WTC11 (cell line): Measurements from ENCODE around the gene IKZF2. TPM values are rescaled to one million over a fixed set of nuclear protein-coding genes. Genes with fewer than 3 reads are reported as not detected.

Experiments used
- ATAC-seq: fragments of 200-7000 bp; cut with Tn5 transposase; 2 replicates; pipeline ENCODE4 v1.10.0; 2021; ENCODE audit warnings: mild to moderate bottlenecking, moderate library complexity
- CTCF ChIA-PET: fragments of 300-600 bp; sonication (Branson Sonifier 250); formaldehyde crosslinking; loops from one replicate; lab custom pipeline; 2021; ENCODE audit warnings: antibody characterized with exemption; lab: Charles Lee
- POLR2A ChIA-PET: fragments of 350-600 bp; sonication (Branson Sonifier 250); formaldehyde crosslinking; loops from one replicate; lab custom pipeline; 2021; ENCODE audit warnings: antibody characterized with exemption; lab: Charles Lee
- DNase-seq: peaks from one replicate; pipeline ENCODE4 v3.0.0; 2021; ENCODE audit warnings: low spot score
- H3K27ac Mint-ChIP-seq: 2 replicates; pipeline ENCODE4 v1.8.0; 2021; ENCODE audit warnings: mixed read lengths
- H3K27me3 Mint-ChIP-seq: 2 replicates; pipeline ENCODE4 v1.8.0; 2021; ENCODE audit warnings: low read depth, mild to moderate bottlenecking, moderate library complexity, mixed read lengths
- H3K36me3 Mint-ChIP-seq: 2 replicates; pipeline ENCODE4 v1.8.0; 2021; ENCODE audit warnings: mixed read lengths
- H3K4me1 Mint-ChIP-seq: 2 replicates; pipeline ENCODE4 v1.8.0; 2022; ENCODE audit warnings: mixed read lengths
- H3K4me3 Mint-ChIP-seq: 2 replicates; pipeline ENCODE4 v1.8.0; 2021; ENCODE audit warnings: mild to moderate bottlenecking, moderate library complexity, mixed read lengths
- H3K9me3 Mint-ChIP-seq: 2 replicates; pipeline ENCODE4 v1.8.0; 2021; ENCODE audit warnings: mixed read lengths
- CREM ChIP-seq: sonication (generic); formaldehyde crosslinking; IDR thresholded peaks from 2 replicates; pipeline ENCODE4 v1.8.1; 2022; ENCODE audit warnings: mild to moderate bottlenecking, missing genetic modification reagents, moderate library complexity
- ELF4 ChIP-seq: sonication (generic); formaldehyde crosslinking; IDR thresholded peaks from 2 replicates; pipeline ENCODE4 v1.8.1; 2022; ENCODE audit warnings: low read depth, mild to moderate bottlenecking, moderate library complexity, missing genetic modification reagents
- EMX1 ChIP-seq: fragments of 250-450 bp; sonication (Bioruptor Pico); IDR thresholded peaks from 2 replicates; pipeline ENCODE4 v1.8.0; 2021; ENCODE audit warnings: mild to moderate bottlenecking
- GRHL2 ChIP-seq: fragments of 250-450 bp; sonication (Bioruptor Pico); IDR thresholded peaks from 2 replicates; pipeline ENCODE4 v1.8.0; 2022; ENCODE audit warnings: mild to moderate bottlenecking, moderate library complexity; ENCODE audit not compliant: insufficient replicate concordance, severe bottlenecking
- JUN ChIP-seq: sonication (generic); formaldehyde crosslinking; IDR thresholded peaks from 2 replicates; pipeline ENCODE4 v1.8.0; 2023; ENCODE audit warnings: mild to moderate bottlenecking, missing genetic modification reagents
- MXD4 ChIP-seq: fragments of 250-450 bp; sonication (Bioruptor Pico); IDR thresholded peaks from 2 replicates; pipeline ENCODE4 v1.8.0; 2021; ENCODE audit warnings: mild to moderate bottlenecking, moderate library complexity, borderline replicate concordance
- NFATC4 ChIP-seq: fragments of 250-450 bp; sonication (Bioruptor Pico); IDR thresholded peaks from 2 replicates; pipeline ENCODE4 v1.9.0; 2021; ENCODE audit warnings: mild to moderate bottlenecking
- NR3C1 ChIP-seq: sonication (generic); formaldehyde crosslinking; conservative IDR thresholded peaks from 2 replicates; pipeline ENCODE4 v1.8.1; 2023; ENCODE audit warnings: low read depth, mild to moderate bottlenecking, missing genetic modification reagents
- TP53 ChIP-seq: sonication (generic); formaldehyde crosslinking; IDR thresholded peaks from 2 replicates; pipeline ENCODE4 v1.8.1; 2023; ENCODE audit warnings: mild to moderate bottlenecking, missing genetic modification reagents
- ZBTB21 ChIP-seq: sonication (generic); formaldehyde crosslinking; IDR thresholded peaks from 2 replicates; pipeline ENCODE4 v1.8.1; 2023; ENCODE audit warnings: mild to moderate bottlenecking, missing genetic modification reagents, borderline replicate concordance
- total RNA-seq: library from RNA; stranded (reverse); gene quantifications from 3 replicates; pipeline ENCODE4 v1.2.3, GENCODE V29; 2021
- TF ChIP-seq, protein P1 (sequence below): sonication (generic); formaldehyde crosslinking; IDR thresholded peaks from 2 replicates; pipeline ENCODE4 v1.8.0; 2023; ENCODE audit warnings: missing genetic modification reagents
- TF ChIP-seq, protein P2 (sequence below): fragments of 250-450 bp; sonication (Bioruptor Pico); IDR thresholded peaks from 2 replicates; pipeline ENCODE4 v1.9.0; 2021; ENCODE audit warnings: mild to moderate bottlenecking
- TF ChIP-seq, protein P3 (sequence below): fragments of 250-450 bp; sonication (Bioruptor Pico); IDR thresholded peaks from 2 replicates; pipeline ENCODE4 v1.9.0; 2021; ENCODE audit warnings: mild to moderate bottlenecking
- TF ChIP-seq, protein P4 (sequence below): fragments of 250-450 bp; sonication (Bioruptor Pico); IDR thresholded peaks from 2 replicates; pipeline ENCODE4 v1.9.0; 2021; ENCODE audit warnings: moderate library complexity, mild to moderate bottlenecking, inconsistent platforms, borderline replicate concordance
- TF ChIP-seq, protein P5 (sequence below): sonication (generic); formaldehyde crosslinking; IDR thresholded peaks from 2 replicates; pipeline ENCODE4 v1.8.1; 2023; ENCODE audit warnings: mild to moderate bottlenecking, missing genetic modification reagents, moderate library complexity
- TF ChIP-seq, protein P6 (sequence below): sonication (generic); formaldehyde crosslinking; IDR thresholded peaks from 2 replicates; pipeline ENCODE4 v1.8.0; 2023; ENCODE audit warnings: missing genetic modification reagents, mild to moderate bottlenecking, borderline replicate concordance
- TF ChIP-seq, protein P7 (sequence below): sonication (generic); formaldehyde crosslinking; IDR thresholded peaks from 2 replicates; pipeline ENCODE4 v1.8.0; 2022; ENCODE audit warnings: missing genetic modification reagents
- TF ChIP-seq, protein P8 (sequence below): sonication (generic); formaldehyde crosslinking; IDR thresholded peaks from 2 replicates; pipeline ENCODE4 v1.8.1; 2022; ENCODE audit warnings: low read depth, mild to moderate bottlenecking, moderate library complexity, missing genetic modification reagents, borderline replicate concordance

The IKZF2 gene
- total RNA-seq, 1 experiment from 2014 or later, result 4.2 TPM

DNA sequence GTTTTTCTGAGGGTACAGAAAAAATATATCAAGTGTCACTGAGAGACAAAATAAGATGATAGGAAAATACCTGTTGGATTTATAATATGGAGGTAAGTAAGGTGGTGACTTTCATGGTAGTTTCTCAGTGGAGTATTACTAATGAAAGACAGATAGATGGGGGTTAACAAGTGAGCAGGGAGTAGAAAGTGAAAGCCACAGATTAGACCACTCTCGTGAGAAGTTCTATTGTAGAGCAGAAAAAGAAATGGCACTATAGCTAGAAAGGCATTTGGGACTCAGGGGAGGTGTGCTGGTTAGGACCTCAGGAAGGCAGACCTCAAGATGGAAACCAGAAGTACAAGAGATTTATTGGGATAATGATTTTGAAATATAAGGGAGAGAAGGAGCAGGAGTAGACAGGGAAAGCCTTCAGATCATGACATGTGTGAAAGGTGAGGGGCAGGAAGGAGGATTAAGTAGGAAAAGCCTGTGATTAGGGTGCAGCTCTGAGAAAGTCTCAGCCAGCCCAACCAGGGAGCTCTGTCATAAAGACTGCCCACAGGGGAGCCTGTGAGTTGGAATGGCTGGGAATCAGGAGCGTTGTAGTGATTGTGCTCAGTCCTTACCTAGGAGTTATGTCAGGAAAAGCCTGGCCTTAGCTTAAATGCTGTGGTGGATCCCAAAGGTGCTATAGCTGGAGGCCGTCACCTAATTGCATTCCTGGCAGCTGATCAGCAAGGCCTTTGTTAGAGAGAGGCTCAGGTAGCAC, 198.1 kb downstream of the IKZF2 start:
- ChIA-PET CTCF (no interaction called here), POLR2A (no interaction called here)
- no peak overlapping the region for H3K4me3 Mint-ChIP-seq
- H3K4me1 Mint-ChIP-seq, result peaks cover 18% of the 10 kb centered on the region
- H3K36me3 Mint-ChIP-seq, result no peaks in the 10 kb centered on the region
- TF ChIP-seq, protein P1, sequence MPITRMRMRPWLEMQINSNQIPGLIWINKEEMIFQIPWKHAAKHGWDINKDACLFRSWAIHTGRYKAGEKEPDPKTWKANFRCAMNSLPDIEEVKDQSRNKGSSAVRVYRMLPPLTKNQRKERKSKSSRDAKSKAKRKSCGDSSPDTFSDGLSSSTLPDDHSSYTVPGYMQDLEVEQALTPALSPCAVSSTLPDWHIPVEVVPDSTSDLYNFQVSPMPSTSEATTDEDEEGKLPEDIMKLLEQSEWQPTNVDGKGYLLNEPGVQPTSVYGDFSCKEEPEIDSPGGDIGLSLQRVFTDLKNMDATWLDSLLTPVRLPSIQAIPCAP (CRISPR knock-in tag), result no peak
- TF ChIP-seq, protein P2, sequence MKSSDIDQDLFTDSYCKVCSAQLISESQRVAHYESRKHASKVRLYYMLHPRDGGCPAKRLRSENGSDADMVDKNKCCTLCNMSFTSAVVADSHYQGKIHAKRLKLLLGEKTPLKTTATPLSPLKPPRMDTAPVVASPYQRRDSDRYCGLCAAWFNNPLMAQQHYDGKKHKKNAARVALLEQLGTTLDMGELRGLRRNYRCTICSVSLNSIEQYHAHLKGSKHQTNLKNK (CRISPR knock-in tag), result no peak
- TF ChIP-seq, protein P3, sequence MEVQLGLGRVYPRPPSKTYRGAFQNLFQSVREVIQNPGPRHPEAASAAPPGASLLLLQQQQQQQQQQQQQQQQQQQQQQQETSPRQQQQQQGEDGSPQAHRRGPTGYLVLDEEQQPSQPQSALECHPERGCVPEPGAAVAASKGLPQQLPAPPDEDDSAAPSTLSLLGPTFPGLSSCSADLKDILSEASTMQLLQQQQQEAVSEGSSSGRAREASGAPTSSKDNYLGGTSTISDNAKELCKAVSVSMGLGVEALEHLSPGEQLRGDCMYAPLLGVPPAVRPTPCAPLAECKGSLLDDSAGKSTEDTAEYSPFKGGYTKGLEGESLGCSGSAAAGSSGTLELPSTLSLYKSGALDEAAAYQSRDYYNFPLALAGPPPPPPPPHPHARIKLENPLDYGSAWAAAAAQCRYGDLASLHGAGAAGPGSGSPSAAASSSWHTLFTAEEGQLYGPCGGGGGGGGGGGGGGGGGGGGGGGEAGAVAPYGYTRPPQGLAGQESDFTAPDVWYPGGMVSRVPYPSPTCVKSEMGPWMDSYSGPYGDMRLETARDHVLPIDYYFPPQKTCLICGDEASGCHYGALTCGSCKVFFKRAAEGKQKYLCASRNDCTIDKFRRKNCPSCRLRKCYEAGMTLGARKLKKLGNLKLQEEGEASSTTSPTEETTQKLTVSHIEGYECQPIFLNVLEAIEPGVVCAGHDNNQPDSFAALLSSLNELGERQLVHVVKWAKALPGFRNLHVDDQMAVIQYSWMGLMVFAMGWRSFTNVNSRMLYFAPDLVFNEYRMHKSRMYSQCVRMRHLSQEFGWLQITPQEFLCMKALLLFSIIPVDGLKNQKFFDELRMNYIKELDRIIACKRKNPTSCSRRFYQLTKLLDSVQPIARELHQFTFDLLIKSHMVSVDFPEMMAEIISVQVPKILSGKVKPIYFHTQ, result no peak
- no peak for TF ChIP-seq MXD4 (CRISPR knock-in tag)
- no peak for TF ChIP-seq NR3C1
- TF ChIP-seq NFATC4 (CRISPR knock-in tag), result no peak
- TF ChIP-seq GRHL2 (CRISPR knock-in tag), result no peak
- TF ChIP-seq ELF4 (CRISPR knock-in tag), result no peak
- no peak for DNase-seq
- no peaks in the 10 kb centered on the region for H3K27me3 Mint-ChIP-seq
- H3K27ac Mint-ChIP-seq, result peak overlapping the region; percentile 51
- peaks cover 8% of the 10 kb centered on the region for H3K9me3 Mint-ChIP-seq
- ATAC-seq, result peak; percentile 36; the same call in 1 of the 2 replicates

DNA sequence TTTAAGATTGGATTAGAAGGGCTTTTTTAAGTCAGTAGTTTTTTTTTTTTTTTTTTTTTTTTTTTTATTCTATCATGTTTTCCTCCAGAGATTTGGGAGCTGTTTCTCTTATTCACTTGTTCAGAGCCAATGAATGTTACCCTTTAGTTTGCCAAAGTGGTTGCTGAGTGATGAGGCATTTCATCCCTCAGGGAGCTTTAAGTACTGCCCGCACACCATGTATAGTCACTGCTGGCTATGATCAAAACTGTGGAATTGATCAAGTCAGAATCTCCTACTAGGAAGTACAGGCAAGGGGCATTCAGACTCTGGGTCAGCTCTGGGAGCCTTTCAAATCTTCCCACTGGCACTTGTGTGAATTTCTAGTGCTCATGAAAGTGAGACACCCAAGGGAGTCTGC, 201.6 kb downstream of the IKZF2 start:
- H3K27me3 Mint-ChIP-seq, result no peaks in the 10 kb centered on the region
- no peak overlapping the region for H3K27ac Mint-ChIP-seq
- H3K36me3 Mint-ChIP-seq, result no peaks in the 10 kb centered on the region
- no peak overlapping the region for H3K4me3 Mint-ChIP-seq
- DNase-seq (no peak), ATAC-seq (no peak)
- POLR2A ChIA-PET, result no interaction called here
- peaks cover 27% of the 10 kb centered on the region for H3K4me1 Mint-ChIP-seq
- CTCF ChIA-PET, result no interaction called here
- peaks cover 7% of the 10 kb centered on the region for H3K9me3 Mint-ChIP-seq
- TF ChIP-seq, protein P4, sequence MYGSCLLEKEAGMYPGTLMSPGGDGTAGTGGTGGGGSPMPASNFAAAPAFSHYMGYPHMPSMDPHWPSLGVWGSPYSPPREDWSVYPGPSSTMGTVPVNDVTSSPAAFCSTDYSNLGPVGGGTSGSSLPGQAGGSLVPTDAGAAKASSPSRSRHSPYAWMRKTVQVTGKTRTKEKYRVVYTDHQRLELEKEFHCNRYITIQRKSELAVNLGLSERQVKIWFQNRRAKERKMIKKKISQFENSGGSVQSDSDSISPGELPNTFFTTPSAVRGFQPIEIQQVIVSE (CRISPR knock-in tag), result no peak
- TF ChIP-seq, protein P5, sequence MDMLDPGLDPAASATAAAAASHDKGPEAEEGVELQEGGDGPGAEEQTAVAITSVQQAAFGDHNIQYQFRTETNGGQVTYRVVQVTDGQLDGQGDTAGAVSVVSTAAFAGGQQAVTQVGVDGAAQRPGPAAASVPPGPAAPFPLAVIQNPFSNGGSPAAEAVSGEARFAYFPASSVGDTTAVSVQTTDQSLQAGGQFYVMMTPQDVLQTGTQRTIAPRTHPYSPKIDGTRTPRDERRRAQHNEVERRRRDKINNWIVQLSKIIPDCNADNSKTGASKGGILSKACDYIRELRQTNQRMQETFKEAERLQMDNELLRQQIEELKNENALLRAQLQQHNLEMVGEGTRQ (CRISPR knock-in tag), result no peak
- TF ChIP-seq, protein P6, sequence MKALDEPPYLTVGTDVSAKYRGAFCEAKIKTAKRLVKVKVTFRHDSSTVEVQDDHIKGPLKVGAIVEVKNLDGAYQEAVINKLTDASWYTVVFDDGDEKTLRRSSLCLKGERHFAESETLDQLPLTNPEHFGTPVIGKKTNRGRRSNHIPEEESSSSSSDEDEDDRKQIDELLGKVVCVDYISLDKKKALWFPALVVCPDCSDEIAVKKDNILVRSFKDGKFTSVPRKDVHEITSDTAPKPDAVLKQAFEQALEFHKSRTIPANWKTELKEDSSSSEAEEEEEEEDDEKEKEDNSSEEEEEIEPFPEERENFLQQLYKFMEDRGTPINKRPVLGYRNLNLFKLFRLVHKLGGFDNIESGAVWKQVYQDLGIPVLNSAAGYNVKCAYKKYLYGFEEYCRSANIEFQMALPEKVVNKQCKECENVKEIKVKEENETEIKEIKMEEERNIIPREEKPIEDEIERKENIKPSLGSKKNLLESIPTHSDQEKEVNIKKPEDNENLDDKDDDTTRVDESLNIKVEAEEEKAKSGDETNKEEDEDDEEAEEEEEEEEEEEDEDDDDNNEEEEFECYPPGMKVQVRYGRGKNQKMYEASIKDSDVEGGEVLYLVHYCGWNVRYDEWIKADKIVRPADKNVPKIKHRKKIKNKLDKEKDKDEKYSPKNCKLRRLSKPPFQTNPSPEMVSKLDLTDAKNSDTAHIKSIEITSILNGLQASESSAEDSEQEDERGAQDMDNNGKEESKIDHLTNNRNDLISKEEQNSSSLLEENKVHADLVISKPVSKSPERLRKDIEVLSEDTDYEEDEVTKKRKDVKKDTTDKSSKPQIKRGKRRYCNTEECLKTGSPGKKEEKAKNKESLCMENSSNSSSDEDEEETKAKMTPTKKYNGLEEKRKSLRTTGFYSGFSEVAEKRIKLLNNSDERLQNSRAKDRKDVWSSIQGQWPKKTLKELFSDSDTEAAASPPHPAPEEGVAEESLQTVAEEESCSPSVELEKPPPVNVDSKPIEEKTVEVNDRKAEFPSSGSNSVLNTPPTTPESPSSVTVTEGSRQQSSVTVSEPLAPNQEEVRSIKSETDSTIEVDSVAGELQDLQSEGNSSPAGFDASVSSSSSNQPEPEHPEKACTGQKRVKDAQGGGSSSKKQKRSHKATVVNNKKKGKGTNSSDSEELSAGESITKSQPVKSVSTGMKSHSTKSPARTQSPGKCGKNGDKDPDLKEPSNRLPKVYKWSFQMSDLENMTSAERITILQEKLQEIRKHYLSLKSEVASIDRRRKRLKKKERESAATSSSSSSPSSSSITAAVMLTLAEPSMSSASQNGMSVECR (CRISPR knock-in tag), result no peak
- TF ChIP-seq TP53 (CRISPR knock-in tag) (no peak), CREM (CRISPR knock-in tag) (no peak), ZBTB21 (no peak), JUN (no peak), EMX1 (CRISPR knock-in tag) (no peak)
- TF ChIP-seq, protein P7, sequence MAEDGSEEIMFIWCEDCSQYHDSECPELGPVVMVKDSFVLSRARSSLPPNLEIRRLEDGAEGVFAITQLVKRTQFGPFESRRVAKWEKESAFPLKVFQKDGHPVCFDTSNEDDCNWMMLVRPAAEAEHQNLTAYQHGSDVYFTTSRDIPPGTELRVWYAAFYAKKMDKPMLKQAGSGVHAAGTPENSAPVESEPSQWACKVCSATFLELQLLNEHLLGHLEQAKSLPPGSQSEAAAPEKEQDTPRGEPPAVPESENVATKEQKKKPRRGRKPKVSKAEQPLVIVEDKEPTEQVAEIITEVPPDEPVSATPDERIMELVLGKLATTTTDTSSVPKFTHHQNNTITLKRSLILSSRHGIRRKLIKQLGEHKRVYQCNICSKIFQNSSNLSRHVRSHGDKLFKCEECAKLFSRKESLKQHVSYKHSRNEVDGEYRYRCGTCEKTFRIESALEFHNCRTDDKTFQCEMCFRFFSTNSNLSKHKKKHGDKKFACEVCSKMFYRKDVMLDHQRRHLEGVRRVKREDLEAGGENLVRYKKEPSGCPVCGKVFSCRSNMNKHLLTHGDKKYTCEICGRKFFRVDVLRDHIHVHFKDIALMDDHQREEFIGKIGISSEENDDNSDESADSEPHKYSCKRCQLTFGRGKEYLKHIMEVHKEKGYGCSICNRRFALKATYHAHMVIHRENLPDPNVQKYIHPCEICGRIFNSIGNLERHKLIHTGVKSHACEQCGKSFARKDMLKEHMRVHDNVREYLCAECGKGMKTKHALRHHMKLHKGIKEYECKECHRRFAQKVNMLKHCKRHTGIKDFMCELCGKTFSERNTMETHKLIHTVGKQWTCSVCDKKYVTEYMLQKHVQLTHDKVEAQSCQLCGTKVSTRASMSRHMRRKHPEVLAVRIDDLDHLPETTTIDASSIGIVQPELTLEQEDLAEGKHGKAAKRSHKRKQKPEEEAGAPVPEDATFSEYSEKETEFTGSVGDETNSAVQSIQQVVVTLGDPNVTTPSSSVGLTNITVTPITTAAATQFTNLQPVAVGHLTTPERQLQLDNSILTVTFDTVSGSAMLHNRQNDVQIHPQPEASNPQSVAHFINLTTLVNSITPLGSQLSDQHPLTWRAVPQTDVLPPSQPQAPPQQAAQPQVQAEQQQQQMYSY (CRISPR knock-in tag), result no peak
- TF ChIP-seq, protein P8, sequence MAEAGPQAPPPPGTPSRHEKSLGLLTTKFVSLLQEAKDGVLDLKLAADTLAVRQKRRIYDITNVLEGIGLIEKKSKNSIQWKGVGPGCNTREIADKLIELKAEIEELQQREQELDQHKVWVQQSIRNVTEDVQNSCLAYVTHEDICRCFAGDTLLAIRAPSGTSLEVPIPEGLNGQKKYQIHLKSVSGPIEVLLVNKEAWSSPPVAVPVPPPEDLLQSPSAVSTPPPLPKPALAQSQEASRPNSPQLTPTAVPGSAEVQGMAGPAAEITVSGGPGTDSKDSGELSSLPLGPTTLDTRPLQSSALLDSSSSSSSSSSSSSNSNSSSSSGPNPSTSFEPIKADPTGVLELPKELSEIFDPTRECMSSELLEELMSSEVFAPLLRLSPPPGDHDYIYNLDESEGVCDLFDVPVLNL (CRISPR knock-in tag), result no peak
